Coronary artery (tissue), 2 donors: Measurements from ENCODE around the gene PKD1L1.

ENCODE experiments used
- DNase-seq: peaks from one replicate; pipeline ENCODE4 v3.0.0-alpha.2; 2017; ENCODE audit warnings: low spot score
- H3K27ac ChIP-seq, 2 donors: fragments of 200-600 bp; sonication (generic); one replicate each; pipeline ENCODE4 v1.5.1; 2016 to 2019
- H3K4me3 ChIP-seq: fragments of 200-600 bp; sonication (generic); 2 replicates; pipeline ENCODE4 v1.5.1; 2016; ENCODE audit warnings: mild to moderate bottlenecking, moderate library complexity
- TF ChIP-seq, protein P1 (sequence below): fragments of 200-600 bp; sonication (generic); IDR thresholded peaks from one replicate; pipeline ENCODE4 v1.5.1; 2019; ENCODE audit warnings: antibody characterized with exemption

PKD1L1 gene

DNA sequence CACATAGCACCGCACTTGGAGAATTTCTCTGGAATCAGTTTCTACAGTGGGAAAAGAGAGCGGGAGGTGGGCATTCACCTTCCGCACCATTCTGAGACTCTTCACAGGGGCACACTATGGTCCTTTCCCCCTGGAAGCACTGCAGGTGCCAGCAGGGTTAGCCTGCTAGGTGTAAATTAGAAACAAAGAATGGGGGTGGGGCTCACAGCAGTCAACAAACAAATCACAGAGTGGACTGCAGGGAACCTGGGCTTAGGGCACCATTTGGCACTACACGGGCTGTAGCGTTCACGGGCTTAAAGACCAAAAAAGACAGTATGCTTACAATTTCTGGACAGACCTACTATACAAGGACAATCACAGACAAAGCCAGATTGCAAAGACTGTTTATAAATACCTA, 8.0 kb upstream of the PKD1L1 start:
- TF ChIP-seq, protein P1, sequence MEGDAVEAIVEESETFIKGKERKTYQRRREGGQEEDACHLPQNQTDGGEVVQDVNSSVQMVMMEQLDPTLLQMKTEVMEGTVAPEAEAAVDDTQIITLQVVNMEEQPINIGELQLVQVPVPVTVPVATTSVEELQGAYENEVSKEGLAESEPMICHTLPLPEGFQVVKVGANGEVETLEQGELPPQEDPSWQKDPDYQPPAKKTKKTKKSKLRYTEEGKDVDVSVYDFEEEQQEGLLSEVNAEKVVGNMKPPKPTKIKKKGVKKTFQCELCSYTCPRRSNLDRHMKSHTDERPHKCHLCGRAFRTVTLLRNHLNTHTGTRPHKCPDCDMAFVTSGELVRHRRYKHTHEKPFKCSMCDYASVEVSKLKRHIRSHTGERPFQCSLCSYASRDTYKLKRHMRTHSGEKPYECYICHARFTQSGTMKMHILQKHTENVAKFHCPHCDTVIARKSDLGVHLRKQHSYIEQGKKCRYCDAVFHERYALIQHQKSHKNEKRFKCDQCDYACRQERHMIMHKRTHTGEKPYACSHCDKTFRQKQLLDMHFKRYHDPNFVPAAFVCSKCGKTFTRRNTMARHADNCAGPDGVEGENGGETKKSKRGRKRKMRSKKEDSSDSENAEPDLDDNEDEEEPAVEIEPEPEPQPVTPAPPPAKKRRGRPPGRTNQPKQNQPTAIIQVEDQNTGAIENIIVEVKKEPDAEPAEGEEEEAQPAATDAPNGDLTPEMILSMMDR = no peak
- Histone ChIP-seq H3K27ac (no peak overlapping the region), H3K4me3 (no peak overlapping the region)
- no peak for DNase-seq

DNA sequence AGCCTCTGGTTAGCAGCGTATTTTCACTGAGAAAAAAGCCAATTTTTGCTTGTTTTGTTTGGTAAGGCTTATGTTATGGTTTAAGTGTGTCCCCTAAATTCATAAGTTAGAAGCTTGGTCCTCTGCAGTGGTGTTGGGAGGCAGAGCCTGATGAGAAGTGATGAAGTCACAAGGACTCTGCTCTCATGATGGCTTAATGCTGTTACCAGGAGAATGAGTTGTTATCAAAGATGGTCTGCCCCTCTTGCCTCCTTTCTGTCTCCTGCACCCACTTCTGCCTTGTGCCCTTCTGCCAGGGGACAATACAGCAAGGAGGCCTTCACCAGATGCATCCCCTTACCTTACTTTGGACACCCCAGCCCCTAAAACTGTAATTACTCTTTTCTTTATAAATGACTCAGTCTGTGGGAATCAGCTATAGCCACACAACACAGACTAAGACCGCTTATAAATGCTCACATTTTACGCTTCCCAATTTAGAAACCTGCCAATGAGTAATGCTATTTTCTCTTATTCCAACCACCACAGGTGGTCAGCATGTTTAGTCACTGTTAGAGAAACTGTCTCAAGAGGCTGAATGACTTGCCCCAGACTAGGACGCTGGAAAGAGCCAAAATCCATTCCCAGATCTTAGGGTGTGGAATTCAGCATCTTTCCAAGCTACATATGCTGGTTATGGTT, 6.1 kb upstream of the PKD1L1 start:
- no peak overlapping the region for H3K4me3 ChIP-seq
- no peak for DNase-seq
- TF ChIP-seq, protein P1 = no peak
- H3K27ac ChIP-seq = no peak overlapping the region

DNA sequence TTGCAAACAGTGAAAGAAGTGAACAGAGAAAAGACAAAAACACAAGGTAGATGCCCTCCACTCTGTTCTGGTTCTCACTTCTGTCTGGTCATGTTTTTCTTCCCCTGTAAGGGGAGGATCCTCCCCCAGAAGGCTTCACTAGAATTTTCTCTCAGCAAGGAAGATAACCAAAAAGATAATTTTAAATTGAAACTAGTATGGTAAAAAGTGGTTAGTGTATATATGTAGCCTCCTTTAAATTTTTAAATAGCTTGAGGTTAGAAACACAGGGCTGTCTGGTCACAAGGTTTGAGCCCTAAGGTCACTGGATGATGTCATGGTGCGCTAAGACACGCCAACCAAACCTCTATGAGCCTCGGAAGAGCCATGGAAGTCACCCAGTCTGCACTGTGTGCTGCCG, 5.6 kb upstream of the PKD1L1 start:
- H3K4me3 ChIP-seq = no peak overlapping the region
- TF ChIP-seq, protein P1 = no peak
- no peak for DNase-seq
- H3K27ac ChIP-seq = no peak overlapping the region

DNA sequence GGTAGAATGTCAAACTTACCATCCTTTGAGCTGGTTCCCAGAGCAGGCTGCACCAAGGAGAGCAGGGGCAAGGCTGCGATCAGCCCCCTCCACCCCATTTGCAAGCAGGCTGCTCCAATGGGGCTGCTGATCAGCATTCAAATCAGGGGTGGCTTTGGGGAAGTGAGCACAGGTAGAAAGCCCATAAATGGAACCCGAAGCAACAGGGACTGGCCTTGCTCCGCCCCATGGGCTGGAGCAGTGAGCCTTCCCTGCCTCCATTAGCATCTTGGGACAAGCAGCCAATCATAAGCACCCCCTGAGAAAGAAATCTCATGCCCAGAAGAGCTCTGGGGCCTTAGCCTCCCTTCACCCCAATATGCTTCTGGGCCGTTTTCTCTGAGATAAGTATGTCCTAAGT, 4.0 kb upstream of the PKD1L1 start:
- TF ChIP-seq, protein P1 = no peak
- H3K27ac ChIP-seq = no peak overlapping the region
- no peak for DNase-seq
- H3K4me3 ChIP-seq = no peak overlapping the region

DNA sequence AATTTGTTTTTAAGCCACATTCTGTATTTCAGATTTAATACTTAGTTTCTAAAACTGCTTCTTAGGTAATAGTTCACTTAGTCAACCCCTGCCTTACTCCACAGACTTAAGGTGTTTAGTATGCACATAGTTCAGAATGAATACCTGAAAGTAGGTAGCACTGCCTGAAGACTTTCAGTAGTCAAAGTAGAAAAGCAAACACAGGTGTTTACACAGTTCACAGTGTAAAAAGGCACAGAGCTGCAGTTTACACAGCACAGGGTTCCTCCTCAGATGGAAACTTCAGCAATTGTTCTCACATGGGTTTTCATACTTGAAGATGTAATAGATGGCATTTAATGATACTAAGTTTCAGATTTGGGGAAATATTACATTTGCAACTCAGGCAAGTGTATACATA, 3.1 kb upstream of the PKD1L1 start:
- H3K27ac ChIP-seq = no peak overlapping the region
- TF ChIP-seq, protein P1 = no peak
- DNase-seq = no peak

DNA sequence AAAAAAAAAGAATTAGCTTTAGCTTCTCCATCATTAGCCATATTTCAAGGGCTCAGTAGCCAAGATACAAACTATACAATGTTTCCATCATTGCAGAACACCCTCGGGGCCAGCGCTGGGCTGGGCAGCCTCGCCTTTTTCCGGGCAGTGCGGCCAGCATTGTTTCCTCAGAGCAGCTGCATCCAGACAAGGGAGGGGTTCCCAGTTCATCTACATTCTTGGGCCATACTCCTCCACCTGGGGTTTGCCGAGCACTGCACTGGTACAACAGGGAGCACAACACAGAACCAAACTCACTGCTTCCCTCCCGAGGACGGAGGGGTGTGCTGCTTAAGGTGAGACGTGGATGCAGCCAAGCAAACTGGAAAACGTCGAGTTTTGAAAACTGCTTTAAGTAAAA, 2.4 kb upstream of the PKD1L1 start:
- TF ChIP-seq, protein P1 = no peak
- DNase-seq = no peak
- Histone ChIP-seq H3K27ac (no peak overlapping the region), H3K4me3 (no peak overlapping the region)

More for the DNA sequence above, 3.1 kb upstream of the PKD1L1 start:
- no peak overlapping the region for H3K4me3 ChIP-seq

DNA sequence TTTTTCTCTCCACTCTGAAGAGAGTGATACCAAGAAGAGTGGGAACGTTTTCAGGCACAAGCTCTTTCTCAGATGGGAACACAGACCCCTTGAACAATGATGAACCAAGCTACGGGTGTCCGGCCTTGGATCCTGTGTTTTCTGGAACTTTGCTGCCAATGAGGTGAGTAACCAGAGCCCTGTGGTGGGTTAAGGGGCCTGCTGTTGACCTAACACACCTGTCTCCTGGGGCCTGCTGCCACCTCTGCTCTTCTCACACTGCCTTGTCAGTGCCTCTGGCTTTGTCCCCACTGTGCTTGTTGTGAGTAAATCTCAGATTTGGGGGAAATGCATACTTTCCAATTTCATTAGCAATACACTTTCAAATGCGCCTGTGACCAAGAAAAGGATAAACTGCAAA, 1.4 kb upstream of the PKD1L1 start:
- TF ChIP-seq, protein P1 = no peak
- H3K27ac ChIP-seq = no peak overlapping the region
- no peak overlapping the region for H3K4me3 ChIP-seq
- DNase-seq = no peak
